ENCODE measurements around the gene STX5.

DNA sequence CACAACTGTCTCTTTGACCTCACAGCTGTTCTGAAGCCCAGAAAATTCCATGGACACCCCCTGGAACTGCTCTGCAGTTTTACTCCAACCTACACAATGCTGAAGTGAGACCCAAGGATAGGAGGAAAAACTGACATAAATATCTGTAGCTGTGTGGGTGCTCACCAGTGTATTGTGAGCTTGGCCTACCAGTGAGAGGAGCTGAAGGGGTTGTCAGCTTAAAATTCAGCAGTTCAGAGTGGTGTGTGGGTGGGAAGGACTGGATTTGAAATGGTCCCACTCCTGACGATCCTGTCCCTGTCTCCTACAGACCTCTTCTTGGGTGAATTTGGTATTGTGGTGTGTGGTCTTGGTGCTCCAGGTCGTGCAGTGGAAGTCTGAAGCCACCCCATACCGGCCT lies 42.3 kb downstream of the STX5 start:
- peak; percentile 15; the same call in 1 of the 2 replicates for TF ChIP-seq POLR2A (IDR thresholded peaks at IDR 0.05; ENCODE audit: low read depth, low read length)
- no peak; the same call in 1 of the 2 replicates for TF ChIP-seq POLR2AphosphoS5 (IDR thresholded peaks at IDR 0.05; ENCODE audit: low read depth, low read length)
- TF ChIP-seq TAF1 (IDR thresholded peaks at IDR 0.05; ENCODE audit: borderline replicate concordance, low read depth, low read length) = no peak
